Stimulated activated CD8-positive, alpha-beta memory T cell treated with anti-CD3 and anti-CD28 coated beads, Interleukin-12 subunit alpha, Interleukin-12 subunit beta, amount 100 ng/mL, for 24 hours (primary cell): ENCODE data around the gene MRTFA.

Experiments used
- DNase-seq: peaks from one replicate; pipeline ENCODE4 v3.0.0-alpha.2; 2020; ENCODE audit errors: extremely low read depth

Gene MRTFA

GRCh38 chr22:40428796-40429195 is 207.7 kb downstream of the MRTFA start:
- no peak for DNase-seq

- no peak for DNase-seq
These were observed 209.8 kb downstream of the MRTFA start for GRCh38 chr22:40426594-40427333.

- no peak for DNase-seq
These were observed 211.4 kb downstream of the MRTFA start for GRCh38 chr22:40425082-40425481.

GRCh38 chr22:40423882-40424640 is 212.5 kb downstream of the MRTFA start:
- DNase-seq: no peak

- no peak for DNase-seq
These were observed 213.2 kb downstream of the MRTFA start for GRCh38 chr22:40423310-40423688.

GRCh38 chr22:40422558-40423309 is 213.8 kb downstream of the MRTFA start:
- no peak for DNase-seq

GRCh38 chr22:40421941-40422340 is 214.6 kb downstream of the MRTFA start:
- no peak for DNase-seq

- DNase-seq: no peak
These were observed 215.5 kb downstream of the MRTFA start for GRCh38 chr22:40421082-40421350.

- no peak for DNase-seq
These were observed 216.0 kb downstream of the MRTFA start for GRCh38 chr22:40420341-40421081.

- no peak for DNase-seq
These were observed 216.8 kb downstream of the MRTFA start for GRCh38 chr22:40419718-40420117.

GRCh38 chr22:40418366-40419201 is 217.9 kb downstream of the MRTFA start:
- no peak for DNase-seq

- DNase-seq: no peak
These were observed 218.6 kb downstream of the MRTFA start for GRCh38 chr22:40417881-40418280.

- DNase-seq: no peak
These were observed 219.5 kb downstream of the MRTFA start for GRCh38 chr22:40417041-40417440.

- DNase-seq: no peak
These were observed 219.9 kb downstream of the MRTFA start for GRCh38 chr22:40416636-40417035.

GRCh38 chr22:40416267-40416570 is 220.3 kb downstream of the MRTFA start:
- DNase-seq: no peak

- no peak for DNase-seq
These were observed 220.8 kb downstream of the MRTFA start for GRCh38 chr22:40415531-40416266.

GRCh38 chr22:40414838-40415505 is 221.5 kb downstream of the MRTFA start:
- DNase-seq: no peak

- DNase-seq: no peak
These were observed 222.2 kb downstream of the MRTFA start for GRCh38 chr22:40414311-40414710.

GRCh38 chr22:40413873-40414272 is 222.6 kb downstream of the MRTFA start:
- DNase-seq: no peak

GRCh38 chr22:40412441-40412840 is 224.1 kb downstream of the MRTFA start:
- DNase-seq: no peak
